Measurements from ENCODE around the gene PIEZO1. TPM values are rescaled to one million over a fixed set of nuclear protein-coding genes. Genes with fewer than 3 reads are reported as not detected.
A peak's percentile ranks its signal among the peaks of the same experiment; 100 is the strongest.

The PIEZO1 gene
- total and polyA plus RNA-seq, 9 of the 15 experiments (the other 6 are each of a cell fraction or from before 2014, with no cell fraction given) = 3.6 to 432 (median 131) TPM

GRCh38 chr16:88779406-88780141 lies 5.4 kb downstream of the PIEZO1 start:
- intact Hi-C loops (cut with micrococcal nuclease) (loop anchor here (1.0 kb wide), 1 partner anchor 8 kb away; no protein-coding TSS in a partner anchor), in situ Hi-C loops (cut with MboI) (no loop called here)
- Histone ChIP-seq H2AFZ (ENCODE audit: low read depth, low read length) (no peak overlapping the region), H3K79me2 (ENCODE audit: control insufficient read depth, insufficient read depth, low read length) (peaks cover 100% of the 10 kb centered on the region), H3K36me3 (ENCODE audit: control insufficient read depth, insufficient read depth, low read length) (peaks cover 69% of the 10 kb centered on the region), H3K27me3 (ENCODE audit: control insufficient read depth in 2 of 2, insufficient read depth in 2 of 2, low read length in 2 of 2) (no peaks in the 10 kb centered on the region), H3K4me3 (peak overlapping the region; percentile 70; the same call in 1 of the 2 replicates), H3K4me1 (replicated peaks in 1 of 2; ENCODE audit: control insufficient read depth in 2 of 2, insufficient read depth in 2 of 2, low read length in 2 of 2) (peaks cover 50 to 98% of the 10 kb centered on the region in 2 experiments), H3K4me2 (ENCODE audit: insufficient read depth, low read length) (peak overlapping the region; percentile 78), H3K9me3 (replicated peaks; ENCODE audit: control insufficient read depth, insufficient read depth, low read depth, low read length) (no peaks in the 10 kb centered on the region), H4K20me1 (replicated peaks; ENCODE audit: control insufficient read depth, insufficient read depth, low read length) (peaks cover 29% of the 10 kb centered on the region; the same call in 1 of the 2 replicates), H3K9ac (ENCODE audit: insufficient read depth in 1 of 2, low read depth in 2 of 2, low read length in 2 of 2) (peak overlapping the region; percentile 90 to 99), H3K27ac (ENCODE audit: extremely low read depth, low read depth, low read length) (peak overlapping the region; percentile 93), H3K9me1 (ENCODE audit: control insufficient read depth, insufficient read depth, low read length) (peaks cover 5% of the 10 kb centered on the region)
- ChIA-PET CTCF (ENCODE audit: low intra/inter-chr PET ratio) (interaction anchor here (0.6 kb wide), 1 partner anchor 206 kb away, joined by 7 read pairs; no protein-coding TSS in a partner anchor), POLR2A (interaction anchor here (0.6 to 7.0 kb wide), 14 partner anchors 8 to 392 kb away, joined by 3 to 124 read pairs (median 4); partner anchors contain the start of genes APRT and CDH15)
- TF ChIP-seq SMARCE1 (IDR thresholded peaks at IDR 0.05) = peak; percentile 17; the same call in 1 of the 2 replicates
- 0 out of 6 replicates have a peak, but pooled peaks of 1 of the 3 experiments have one; percentile 8 for TF ChIP-seq ZBTB11 (CRISPR knock-in tag; IDR thresholded peaks at IDR 0.05)
- peak; percentile 35 for TF ChIP-seq FIP1L1 (IDR thresholded peaks at IDR 0.05; ENCODE audit: low read depth, low read length, poor library complexity, severe bottlenecking)
- TF ChIP-seq HDAC1 (IDR thresholded peaks at IDR 0.05) = no peak
- TF ChIP-seq ATF4 (CRISPR knock-in tag; IDR thresholded peaks at IDR 0.05) = 0 out of 2 replicates have a peak, but pooled peaks have one; percentile 14
- 0 out of 2 replicates have a peak, but pooled peaks have one; percentile 13 for TF ChIP-seq E2F3 (CRISPR knock-in tag; IDR thresholded peaks at IDR 0.05)
- no peak for TF ChIP-seq TEAD2 (tag; IDR thresholded peaks at IDR 0.05)
- no peak for TF ChIP-seq MAFF (IDR thresholded peaks at IDR 0.05; ENCODE audit: low read length)
- TF ChIP-seq SAFB (IDR thresholded peaks at IDR 0.05; ENCODE audit: borderline replicate concordance, low read depth, low read length) = peak; percentile 14; the same call in 1 of the 2 replicates
- peak; percentile 36 for TF ChIP-seq RBBP5 (IDR thresholded peaks at IDR 0.05; ENCODE audit: borderline replicate concordance, insufficient read depth, low read length, poor library complexity, severe bottlenecking)
- TF ChIP-seq RBFOX2 (IDR thresholded peaks at IDR 0.05; ENCODE audit: low read depth, low read length) = peak; percentile 66; the same call in 1 of the 2 replicates
- 0 out of 2 replicates have a peak, but pooled peaks have one; percentile 10 for TF ChIP-seq SUPT5H (IDR thresholded peaks at IDR 0.05)
- peak; percentile 33; the same call in 1 of the 2 replicates for TF ChIP-seq CXXC5 (CRISPR knock-in tag; IDR thresholded peaks at IDR 0.05)
- no peak for TF ChIP-seq U2AF2 (optimal IDR thresholded peaks at IDR 0.05; ENCODE audit: low read depth, low read length)
- 0 out of 2 replicates have a peak, but pooled peaks have one; percentile 12 for TF ChIP-seq POLR2A (conservative IDR thresholded peaks at IDR 0.05)
- peak; percentile 74 for TF ChIP-seq POLR2G (IDR thresholded peaks at IDR 0.05; ENCODE audit: low read depth, low read length)
- 43% methylated on average over 25 of the region's 34 CpGs for WGBS (ENCODE audit: insufficient coverage, low coverage, missing lambda C conversion rate)
- FAIRE-seq (no peak), ATAC-seq (no peak), DNase-seq (ENCODE audit: extremely low read depth in 1 of 4, low spot score in 3 of 4) (peak in 3 of 4 experiments; percentile 25 to 56 (median 50))
- no TSS peak for BruUV-seq (replicated peaks)
